SU-DHL-6 (cell line): ENCODE measurements around the gene AKR1D1.

Source experiments
- CTCF ChIP-seq: fragments of 200-600 bp; sonication (generic); IDR thresholded peaks from one replicate; pipeline ENCODE4 v1.5.1; 2017; ENCODE audit warnings: antibody characterized with exemption, mild to moderate bottlenecking, low read length, moderate library complexity; ENCODE audit not compliant: insufficient read depth, poor library complexity, severe bottlenecking
- EZH2phosphoT487 ChIP-seq: fragments of 200-600 bp; sonication (generic), shearing (Covaris generic); conservative IDR thresholded peaks from 2 replicates; pipeline ENCODE4 v1.6.1; 2018; ENCODE audit warnings: mild to moderate bottlenecking, antibody characterized with exemption, low read length, moderate library complexity, mixed read lengths

- no peak for TF ChIP-seq CTCF
- no peak for TF ChIP-seq EZH2phosphoT487
These were observed 51.7 kb downstream of the AKR1D1 start for GRCh38 chr7:138127996-138128395.
